ENCODE data around the gene HTR2A.
"Not testable (repeated sequence)": the region's sequence is repeated elsewhere in the genome, so short reads cannot be mapped to it uniquely, and the experiment has no call there.

The HTR2A gene

GRCh38 chr13:46868091-46868490 is 28.8 kb downstream of the HTR2A start:
- no peak for DNase-seq

DNA sequence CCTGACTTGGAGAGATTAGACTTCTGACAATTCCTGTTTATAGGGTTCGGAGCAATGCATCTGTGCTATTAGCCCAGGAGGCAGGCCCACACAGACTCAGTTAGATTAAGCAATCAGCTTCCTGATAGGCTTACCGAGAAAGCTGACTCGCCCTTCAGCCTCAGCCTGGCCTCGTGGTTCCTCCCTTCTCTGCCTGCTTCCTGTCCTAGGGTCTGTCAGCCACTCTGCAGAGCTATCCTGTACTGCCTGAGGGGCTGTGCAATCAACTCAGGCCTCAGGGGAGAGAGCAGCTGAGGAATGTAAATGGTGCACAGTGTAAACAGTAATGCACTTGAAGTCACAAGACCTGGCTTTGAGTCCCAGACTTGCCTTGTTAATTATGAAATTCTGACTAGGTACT is 30.7 kb downstream of the HTR2A start:
- DNase-seq: no peak

GRCh38 chr13:46864941-46865340 is 31.9 kb downstream of the HTR2A start:
- no peak for DNase-seq

- DNase-seq: no peak
Observed at GRCh38 chr13:46861959-46862358, 34.9 kb downstream of the HTR2A start.

DNA sequence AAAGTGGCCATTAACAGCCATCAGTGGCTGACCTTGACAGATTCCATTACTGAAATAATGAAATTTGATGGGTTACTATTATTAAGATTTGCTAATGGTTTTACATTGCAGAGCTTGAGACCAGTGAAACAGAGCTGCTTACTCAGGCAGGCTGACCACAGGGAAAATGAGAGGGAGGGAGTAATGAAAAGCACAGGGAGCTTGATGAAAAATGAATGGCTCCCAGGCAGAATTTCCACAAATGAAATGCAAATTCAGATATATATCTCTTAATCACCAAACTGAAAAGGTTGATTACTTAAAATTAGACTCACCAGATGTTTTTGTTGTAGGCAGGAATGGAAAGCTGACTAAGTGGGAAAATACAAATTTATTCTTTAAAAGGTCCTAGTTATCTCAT is 36.1 kb downstream of the HTR2A start:
- DNase-seq: no peak

DNA sequence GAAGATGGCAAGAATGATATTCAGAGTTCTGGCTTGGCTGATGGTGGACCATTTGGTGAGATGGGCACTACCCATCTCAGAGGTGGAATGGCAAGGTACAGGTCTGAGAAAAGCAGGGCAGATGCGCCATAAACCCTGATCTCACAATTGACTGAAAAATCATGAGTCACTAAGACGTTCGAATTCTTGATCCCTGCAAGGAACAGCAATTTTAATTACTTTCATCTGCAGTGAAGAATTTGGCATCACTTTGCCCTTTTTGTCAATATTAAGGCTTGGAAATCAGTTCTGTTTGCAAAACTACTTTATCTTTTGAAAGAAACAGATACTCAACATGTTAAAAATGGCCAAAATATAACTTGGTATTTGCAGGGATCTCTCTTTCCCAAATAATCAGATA is 38.1 kb downstream of the HTR2A start:
- no peak for DNase-seq

GRCh38 chr13:46858163-46858562 is 38.7 kb downstream of the HTR2A start:
- DNase-seq: no peak

DNA sequence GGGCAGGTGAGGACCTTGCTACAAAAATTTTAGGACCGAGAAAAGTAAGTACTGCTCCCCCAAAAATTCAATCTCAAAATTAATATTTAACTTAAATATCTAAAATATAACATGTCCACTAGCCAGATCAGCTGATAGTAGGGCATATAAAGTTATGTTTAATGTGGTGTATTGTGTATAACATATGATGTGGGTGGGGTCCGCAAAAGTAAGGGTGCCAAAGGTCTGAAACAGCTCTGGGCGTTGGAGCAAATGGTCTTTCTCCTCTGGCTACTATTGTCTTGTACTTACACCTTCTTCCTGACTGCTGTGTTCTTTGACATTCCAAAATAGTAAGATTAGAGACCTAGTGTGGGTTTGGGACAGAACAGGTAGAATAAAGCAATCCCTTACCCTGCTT is 41.2 kb downstream of the HTR2A start:
- no peak for DNase-seq

DNA sequence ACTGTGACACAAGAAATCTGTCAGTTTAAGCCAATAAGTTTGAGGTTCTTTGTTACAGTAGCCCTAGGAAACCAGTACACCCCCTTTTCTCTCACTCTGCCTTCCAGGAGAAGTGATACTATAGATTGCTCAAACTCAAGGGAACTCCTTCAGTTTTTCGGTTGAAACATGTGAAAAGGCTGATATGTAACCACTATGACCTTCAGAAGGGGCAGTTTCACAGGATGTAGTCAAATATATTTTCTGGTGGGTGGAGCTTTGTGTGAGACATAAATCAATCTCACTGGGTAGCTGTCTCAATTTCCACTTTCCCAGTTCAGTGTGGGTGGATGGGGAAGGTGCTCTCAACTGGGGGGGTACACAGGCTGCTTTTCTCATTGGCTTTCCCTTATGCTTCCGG is 41.7 kb downstream of the HTR2A start:
- no peak for DNase-seq

DNA sequence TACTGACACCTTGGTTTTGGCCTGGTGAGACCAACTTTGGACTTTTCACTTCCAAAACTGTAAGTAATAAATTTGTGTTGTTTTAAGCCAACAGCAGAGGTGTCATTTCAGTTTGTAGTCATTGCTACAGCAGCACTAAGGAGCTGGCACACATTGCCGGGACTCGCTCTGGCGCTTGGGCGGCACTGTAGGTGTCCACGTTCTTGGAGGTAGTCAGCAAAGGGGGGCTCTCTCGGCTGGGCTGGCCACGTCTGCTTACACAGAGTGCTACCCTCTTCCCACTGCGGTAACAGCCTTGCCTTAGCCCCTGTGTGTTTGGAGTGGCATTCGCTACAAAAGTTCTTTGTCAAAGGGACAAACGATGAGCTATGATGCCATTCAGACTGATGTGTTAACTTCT is 44.7 kb downstream of the HTR2A start:
- DNase-seq: no peak

DNA sequence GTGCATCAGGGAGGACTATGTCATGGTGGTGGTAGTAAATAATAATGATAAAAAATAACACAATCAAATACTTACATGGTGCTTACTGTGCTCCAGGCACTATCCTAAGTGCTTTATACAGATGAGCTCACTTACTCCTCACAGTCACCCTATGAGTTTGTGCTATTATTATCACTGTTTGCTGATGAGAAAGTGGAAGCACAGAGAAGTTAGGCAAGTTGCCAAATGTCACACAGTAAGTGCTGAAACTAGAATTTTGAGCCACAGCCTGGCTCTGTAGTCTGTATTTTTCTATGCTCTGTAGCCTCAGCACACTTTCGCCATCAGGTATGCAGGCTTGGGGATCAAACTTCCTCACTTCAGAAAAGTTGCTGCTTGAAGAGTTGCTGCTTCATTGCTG is 46.6 kb downstream of the HTR2A start:
- no peak for DNase-seq

GRCh38 chr13:46846726-46847125 is 50.1 kb downstream of the HTR2A start:
- DNase-seq: no peak

- DNase-seq: no peak
Observed at GRCh38 chr13:46845146-46845545, 51.7 kb downstream of the HTR2A start.

GRCh38 chr13:46844431-46844830 is 52.4 kb downstream of the HTR2A start:
- no peak for DNase-seq

GRCh38 chr13:46839399-46839798 is 57.5 kb downstream of the HTR2A start:
- no peak for DNase-seq

GRCh38 chr13:46834657-46835056 is 62.2 kb downstream of the HTR2A start:
- no peak for DNase-seq

GRCh38 chr13:46831588-46832194 is 65.2 kb downstream of the HTR2A start:
- DNase-seq: peak; percentile 12

- DNase-seq: no peak
Observed at GRCh38 chr13:46830405-46831005, 66.3 kb downstream of the HTR2A start.

DNA sequence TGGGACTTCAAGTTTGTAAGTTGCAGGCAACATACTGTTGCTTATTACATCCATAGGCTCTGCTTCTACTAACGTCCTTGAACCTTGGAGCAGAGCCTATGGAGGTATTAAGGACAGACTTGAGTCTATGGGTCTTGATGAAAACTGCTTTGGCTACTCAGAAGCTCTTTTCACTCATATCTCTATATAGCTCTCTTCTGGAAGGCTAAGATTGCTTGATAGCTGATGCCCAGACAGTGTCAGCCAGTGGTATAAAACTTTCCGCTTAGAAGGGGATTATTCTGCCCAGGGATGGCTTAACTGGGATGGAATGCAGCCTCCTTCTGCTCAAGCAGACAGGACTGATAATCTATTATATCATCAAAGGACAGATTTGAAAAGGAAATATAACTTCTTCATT is 74.3 kb downstream of the HTR2A start:
- no peak for DNase-seq

GRCh38 chr13:46817838-46818476 is 78.9 kb downstream of the HTR2A start:
- DNase-seq: no peak

- DNase-seq: no peak
Observed at GRCh38 chr13:46817095-46817494, 79.8 kb downstream of the HTR2A start.

- DNase-seq: no peak
Observed at GRCh38 chr13:46816371-46816770, 80.5 kb downstream of the HTR2A start.

DNA sequence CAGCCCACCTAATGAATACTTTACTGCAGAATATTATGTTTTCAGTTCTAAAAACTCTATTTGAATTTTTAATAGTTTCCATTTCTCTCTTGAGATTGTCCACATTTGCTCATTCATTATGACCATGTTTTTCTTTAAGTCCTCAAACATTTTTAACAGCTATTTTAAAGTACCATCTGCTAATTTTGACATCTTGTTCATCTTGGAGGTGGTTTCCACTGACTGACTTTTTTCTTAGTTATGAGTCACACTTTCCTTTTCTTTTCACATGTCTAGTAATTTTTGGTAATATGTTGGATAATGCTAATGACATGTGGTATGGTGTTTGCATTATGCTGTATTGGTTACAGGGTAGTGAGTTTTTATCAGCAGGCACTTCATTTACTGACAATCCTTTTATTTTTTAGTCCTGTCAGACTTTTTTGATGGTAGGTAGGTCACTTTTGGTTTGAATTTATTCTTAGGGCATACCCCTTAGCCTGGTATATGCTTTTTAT is 84.5 kb downstream of the HTR2A start:
- DNase-seq: no peak

DNA sequence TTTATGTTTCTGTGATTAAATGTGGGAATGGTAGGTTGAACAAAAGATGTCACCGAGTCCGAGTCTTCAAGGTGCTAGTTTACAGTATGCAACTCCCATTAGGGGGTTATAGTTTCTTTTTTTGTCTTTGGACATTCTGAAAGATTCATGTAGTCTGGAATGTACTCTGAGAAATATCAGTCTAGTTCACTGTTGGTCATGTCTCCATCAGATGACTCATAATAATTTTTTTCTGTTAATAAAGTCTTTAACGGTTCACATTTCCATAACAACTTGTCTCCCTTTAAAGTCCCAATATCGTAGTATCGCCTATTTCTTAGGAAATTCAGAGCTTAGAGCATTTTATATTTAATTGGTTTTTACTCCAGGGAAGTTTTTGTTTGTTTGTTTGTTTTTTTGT is 86.4 kb downstream of the HTR2A start:
- no peak for DNase-seq

GRCh38 chr13:46804921-46805320 is 91.9 kb downstream of the HTR2A start:
- DNase-seq: not testable (repeated sequence)

Measured in activated gamma-delta T cell treated with Interleukin-2 at 50 U/mL for 16 hours (primary cell).